ENCODE results near the gene NUP54. TPM values are rescaled to one million over a fixed set of nuclear protein-coding genes. Genes with fewer than 3 reads are reported as not detected.

Gene NUP54
- total RNA-seq, 6 experiments from 2014 or later: 13.3 to 18.9 (median 14.4) TPM

DNA sequence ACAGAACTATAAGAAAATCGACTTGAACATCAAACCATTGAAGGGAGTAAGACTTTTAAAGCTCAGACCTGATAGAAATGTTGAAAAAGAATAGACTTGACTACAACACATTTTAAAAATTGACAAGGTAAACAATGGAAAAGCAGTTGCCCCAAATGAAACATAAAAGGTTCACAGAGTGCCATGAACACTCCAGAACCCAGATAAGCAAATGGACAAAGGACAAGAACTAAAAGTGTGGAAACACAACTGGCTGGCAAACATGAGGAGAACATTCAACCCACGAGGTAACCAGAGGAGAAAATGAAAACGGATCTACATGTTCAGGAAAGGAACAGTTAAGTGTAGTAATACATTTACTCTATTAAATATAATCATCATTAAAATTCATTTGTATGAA, 39.0 kb upstream of the NUP54 start:
- H3K4me1 ChIP-seq: peaks cover 0 to 50% (median 13%) of the 10 kb centered on the region in 4 donors
- H3K36me3 ChIP-seq: peaks cover 0 to 12% (median 2%) of the 10 kb centered on the region in 4 donors
- no peaks in the 10 kb centered on the region for H3K27me3 ChIP-seq
- H3K4me3 ChIP-seq: peak overlapping the region in 1 of 3 donors; percentile 11
- H3K9me3 ChIP-seq: no peaks in the 10 kb centered on the region
- DNase-seq (peak in 1 of 3 donors; percentile 64), ATAC-seq (peak; percentile 77 to 92 (median 84))
- intact Hi-C loops (cut with DNase I): no loop called here
- TF ChIP-seq, protein P1, sequence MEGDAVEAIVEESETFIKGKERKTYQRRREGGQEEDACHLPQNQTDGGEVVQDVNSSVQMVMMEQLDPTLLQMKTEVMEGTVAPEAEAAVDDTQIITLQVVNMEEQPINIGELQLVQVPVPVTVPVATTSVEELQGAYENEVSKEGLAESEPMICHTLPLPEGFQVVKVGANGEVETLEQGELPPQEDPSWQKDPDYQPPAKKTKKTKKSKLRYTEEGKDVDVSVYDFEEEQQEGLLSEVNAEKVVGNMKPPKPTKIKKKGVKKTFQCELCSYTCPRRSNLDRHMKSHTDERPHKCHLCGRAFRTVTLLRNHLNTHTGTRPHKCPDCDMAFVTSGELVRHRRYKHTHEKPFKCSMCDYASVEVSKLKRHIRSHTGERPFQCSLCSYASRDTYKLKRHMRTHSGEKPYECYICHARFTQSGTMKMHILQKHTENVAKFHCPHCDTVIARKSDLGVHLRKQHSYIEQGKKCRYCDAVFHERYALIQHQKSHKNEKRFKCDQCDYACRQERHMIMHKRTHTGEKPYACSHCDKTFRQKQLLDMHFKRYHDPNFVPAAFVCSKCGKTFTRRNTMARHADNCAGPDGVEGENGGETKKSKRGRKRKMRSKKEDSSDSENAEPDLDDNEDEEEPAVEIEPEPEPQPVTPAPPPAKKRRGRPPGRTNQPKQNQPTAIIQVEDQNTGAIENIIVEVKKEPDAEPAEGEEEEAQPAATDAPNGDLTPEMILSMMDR (IDR thresholded peaks at IDR 0.05): no peak
- TF ChIP-seq POLR2A (IDR thresholded peaks at IDR 0.05): no peak
- peak overlapping the region in 2 of 3 donors; percentile 70 to 78 for H3K27ac ChIP-seq
- whole genome bisulfite sequencing (ENCODE audit: insufficient coverage, low coverage, low lambda C conversion rate, missing lambda C conversion rate): 22% methylated on average over 3 of the region's 3 CpGs

DNA sequence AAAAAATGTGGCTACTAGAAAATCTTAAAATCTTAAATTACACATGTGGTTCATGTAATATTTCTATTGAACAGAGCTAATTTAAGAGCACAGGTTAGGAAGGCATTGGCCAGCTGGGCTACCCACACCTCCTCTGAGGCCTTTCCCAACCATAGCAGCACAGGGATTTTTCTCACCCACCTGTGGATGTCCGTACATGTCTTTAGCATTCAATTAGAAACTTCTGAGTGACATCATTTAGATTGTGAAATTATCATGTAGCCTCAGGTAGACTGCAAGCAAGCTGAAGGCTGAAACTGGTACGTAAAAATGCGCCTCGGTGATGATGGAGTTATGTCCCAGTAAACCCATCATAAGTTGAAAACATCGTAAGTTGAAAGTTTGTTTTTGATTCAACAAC, 34.3 kb upstream of the NUP54 start:
- ATAC-seq (no peak), DNase-seq (no peak)
- no peak overlapping the region for H3K4me3 ChIP-seq
- WGBS (ENCODE audit: insufficient coverage, low coverage, low lambda C conversion rate, missing lambda C conversion rate): 93% methylated on average over 5 of the region's 5 CpGs
- no peak overlapping the region for H3K27ac ChIP-seq
- intact Hi-C loops (cut with DNase I): no loop called here
- H3K27me3 ChIP-seq: no peaks in the 10 kb centered on the region
- H3K4me1 ChIP-seq: peaks cover 0 to 33% (median 7%) of the 10 kb centered on the region in 4 donors
- no peaks in the 10 kb centered on the region for H3K9me3 ChIP-seq
- TF ChIP-seq POLR2A (IDR thresholded peaks at IDR 0.05): no peak
- TF ChIP-seq, protein P1 (IDR thresholded peaks at IDR 0.05): no peak
- peaks cover 0 to 39% (median 3%) of the 10 kb centered on the region in 4 donors for H3K36me3 ChIP-seq

DNA sequence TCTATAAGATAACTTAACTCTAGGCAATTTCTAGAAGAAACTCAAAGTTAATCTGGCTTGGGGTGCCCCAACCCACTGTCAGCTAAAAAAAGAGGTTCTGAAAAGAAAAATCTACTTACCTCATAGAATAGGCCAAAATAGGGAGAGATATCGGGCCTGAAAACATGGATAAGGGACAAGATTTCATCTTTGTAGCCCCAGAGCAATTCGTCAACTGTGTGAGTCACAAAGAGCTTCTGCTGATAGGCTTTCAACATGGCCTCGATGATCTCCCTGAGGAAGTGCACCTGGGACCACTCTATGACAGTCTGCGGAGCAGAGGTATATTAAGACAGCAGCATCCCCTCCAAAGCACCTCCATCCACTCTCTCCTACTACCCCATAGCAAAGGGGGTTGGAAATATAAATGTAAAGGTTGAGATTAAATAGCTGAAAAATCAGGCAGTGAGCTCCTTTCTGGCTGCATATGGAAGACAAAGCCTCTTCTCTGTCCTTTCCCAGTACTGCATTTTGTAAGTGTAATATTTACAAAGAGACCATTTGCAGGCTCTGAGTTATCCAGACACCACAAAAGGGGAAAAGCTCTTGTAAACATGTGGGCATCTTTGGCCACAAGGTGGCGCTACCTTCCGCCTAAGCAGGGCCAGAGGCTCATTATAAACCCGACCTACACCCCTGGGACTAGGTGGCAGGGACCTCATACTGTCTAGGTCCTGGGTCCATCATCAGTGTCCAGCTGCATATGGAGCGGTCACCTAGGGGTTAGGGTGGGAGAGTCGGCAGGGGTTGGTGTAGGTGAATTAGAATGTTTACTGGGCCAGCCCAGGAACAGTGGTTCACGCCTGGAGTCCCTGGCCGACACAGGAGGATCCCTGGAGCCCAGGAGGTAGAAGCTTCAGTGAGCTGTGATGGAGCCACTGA, 31.5 kb upstream of the NUP54 start:
- peaks cover 0 to 7% (median 0%) of the 10 kb centered on the region in 4 donors for H3K4me1 ChIP-seq
- peaks cover 0 to 65% (median 12%) of the 10 kb centered on the region in 4 donors for H3K36me3 ChIP-seq
- TF ChIP-seq POLR2A (IDR thresholded peaks at IDR 0.05): no peak
- TF ChIP-seq, protein P1 (IDR thresholded peaks at IDR 0.05): peak; percentile 86 to 95 (median 94)
- ATAC-seq (peak; percentile 95 to 97 (median 96)), DNase-seq (peak; percentile 81 to 88 (median 87))
- H3K9me3 ChIP-seq: no peaks in the 10 kb centered on the region
- WGBS (ENCODE audit: insufficient coverage, low coverage, low lambda C conversion rate, missing lambda C conversion rate): 54% methylated on average over 11 of the region's 11 CpGs
- no peaks in the 10 kb centered on the region for H3K27me3 ChIP-seq
- H3K27ac ChIP-seq: peak overlapping the region in 1 of 3 donors; percentile 22
- no peak overlapping the region for H3K4me3 ChIP-seq
- intact Hi-C loops (cut with DNase I): no loop called here

DNA sequence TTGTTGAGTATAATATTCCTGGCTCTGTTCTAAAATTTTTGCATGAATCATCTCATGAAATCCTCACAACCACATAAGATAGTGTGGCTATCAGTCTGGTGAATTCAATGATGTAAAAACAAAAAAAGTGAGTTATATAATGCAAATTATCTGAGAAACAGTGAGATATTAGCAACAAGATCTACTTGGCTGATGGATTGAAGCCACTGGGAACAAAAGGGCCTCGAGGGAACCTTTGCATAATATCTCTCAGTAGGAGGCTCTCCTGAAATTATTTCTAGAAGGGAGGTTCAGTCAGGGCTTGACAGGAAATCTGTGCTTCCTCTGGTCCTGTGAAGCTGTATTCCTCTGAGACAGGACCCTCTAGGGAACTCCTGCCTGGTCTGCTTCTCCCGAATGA, 30.1 kb upstream of the NUP54 start:
- Histone ChIP-seq H3K27me3 (no peaks in the 10 kb centered on the region), H3K27ac (no peak overlapping the region), H3K4me1 (no peaks in the 10 kb centered on the region), H3K9me3 (no peaks in the 10 kb centered on the region), H3K36me3 (peaks cover 0 to 79% (median 22%) of the 10 kb centered on the region in 4 donors), H3K4me3 (no peak overlapping the region)
- TF ChIP-seq POLR2A (IDR thresholded peaks at IDR 0.05): no peak
- TF ChIP-seq, protein P1 (IDR thresholded peaks at IDR 0.05): no peak
- WGBS (ENCODE audit: insufficient coverage, low coverage, low lambda C conversion rate, missing lambda C conversion rate): 52% methylated on average over 2 of the region's 2 CpGs
- no peak for DNase-seq
- intact Hi-C loops (cut with DNase I): no loop called here
- no peak for ATAC-seq
